Peyer's patch (tissue), 4 donors: ENCODE results near the gene ZNF655. TPM values are rescaled to one million over a fixed set of nuclear protein-coding genes. Genes with fewer than 3 reads are reported as not detected.

Experiments
- DNase-seq, 3 donors: peaks; one replicate each; pipeline ENCODE4 v3.0.0-alpha.2; 2017 to 2019
- H3K27ac ChIP-seq, 4 donors: fragments of 200-600 bp; sonication (generic); one replicate each; pipeline ENCODE4 v1.5.1; 2016 to 2019
- H3K27me3 ChIP-seq, 2 donors: fragments of 200-600 bp; sonication (generic); one replicate each; pipeline ENCODE4 v1.5.1; 2019
- H3K36me3 ChIP-seq, 3 donors: fragments of 200-600 bp; sonication (generic); one replicate each; pipeline ENCODE4 v1.5.1; 2016 to 2019
- H3K4me1 ChIP-seq, 4 donors: fragments of 200-600 bp; sonication (generic); one replicate each; pipeline ENCODE4 v1.5.1; 2016 to 2019
- H3K4me3 ChIP-seq, 4 donors: fragments of 200-600 bp; sonication (generic); 1 replicate in 3 of 4; 2 replicates in 1 of 4; pipeline ENCODE4 v1.5.1; 2016 to 2019; ENCODE audit warnings: mild to moderate bottlenecking in 1 of 4
- H3K9me3 ChIP-seq, 4 donors: fragments of 200-600 bp; sonication (generic); one replicate each; pipeline ENCODE4 v1.5.1; 2016 to 2019; ENCODE audit warnings: mild to moderate bottlenecking in 1 of 4
- POLR2A ChIP-seq, 2 donors: fragments of 450-650 bp; IDR thresholded peaks; one replicate each; pipeline ENCODE4 v1.5.1; 2017; ENCODE audit warnings: antibody characterized with exemption in 2 of 2, mild to moderate bottlenecking in 2 of 2, moderate library complexity in 2 of 2
- total RNA-seq, 4 donors: library from RNA; depleted of rRNA; stranded (reverse); fragments of >200 nt; gene quantifications; one replicate each; pipeline ENCODE4 v1.1.0, GENCODE V29; 2016
- TF ChIP-seq, protein P1 (sequence below), 6 experiments: fragments of 450-650 bp in 4 of 6; fragments of 200-600 bp in 2 of 6; sonication (generic) in 1 of 6; IDR thresholded peaks; one replicate each; pipeline ENCODE4 v1.5.1; 2017 to 2019; ENCODE audit warnings: antibody characterized with exemption in 6 of 6, mild to moderate bottlenecking in 3 of 6, moderate library complexity in 1 of 6

ZNF655 gene
- total RNA-seq, 4 donors from 2014 or later = 111 to 169 (median 139) TPM

DNA sequence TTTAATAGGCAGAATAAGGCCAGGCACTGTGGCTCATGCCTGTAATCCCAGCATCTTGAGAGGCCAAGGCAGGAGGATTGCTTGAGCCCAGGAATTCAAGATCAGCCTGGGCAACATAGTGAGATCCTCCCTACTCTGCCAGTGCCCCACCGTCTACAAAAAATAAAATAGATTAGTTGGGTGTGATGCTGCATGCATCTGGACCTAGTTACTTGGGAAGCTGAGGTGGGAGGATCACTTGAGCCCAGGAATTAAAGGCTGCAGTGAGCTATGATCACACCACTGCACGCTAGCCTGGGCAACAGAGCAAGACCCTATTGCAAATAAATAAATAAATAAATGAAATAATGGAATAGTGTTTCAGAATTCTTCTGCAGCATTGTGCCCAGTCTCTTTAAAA is 22.8 kb upstream of the ZNF655 start:
- Histone ChIP-seq H3K9me3 (peaks cover 0 to 38% (median 12%) of the 10 kb centered on the region in 4 donors), H3K27ac (no peak overlapping the region), H3K4me1 (no peaks in the 10 kb centered on the region), H3K4me3 (no peak overlapping the region), H3K27me3 (no peaks in the 10 kb centered on the region), H3K36me3 (peaks cover 0 to 27% (median 4%) of the 10 kb centered on the region in 3 donors)
- no peak for DNase-seq
- TF ChIP-seq, protein P1, sequence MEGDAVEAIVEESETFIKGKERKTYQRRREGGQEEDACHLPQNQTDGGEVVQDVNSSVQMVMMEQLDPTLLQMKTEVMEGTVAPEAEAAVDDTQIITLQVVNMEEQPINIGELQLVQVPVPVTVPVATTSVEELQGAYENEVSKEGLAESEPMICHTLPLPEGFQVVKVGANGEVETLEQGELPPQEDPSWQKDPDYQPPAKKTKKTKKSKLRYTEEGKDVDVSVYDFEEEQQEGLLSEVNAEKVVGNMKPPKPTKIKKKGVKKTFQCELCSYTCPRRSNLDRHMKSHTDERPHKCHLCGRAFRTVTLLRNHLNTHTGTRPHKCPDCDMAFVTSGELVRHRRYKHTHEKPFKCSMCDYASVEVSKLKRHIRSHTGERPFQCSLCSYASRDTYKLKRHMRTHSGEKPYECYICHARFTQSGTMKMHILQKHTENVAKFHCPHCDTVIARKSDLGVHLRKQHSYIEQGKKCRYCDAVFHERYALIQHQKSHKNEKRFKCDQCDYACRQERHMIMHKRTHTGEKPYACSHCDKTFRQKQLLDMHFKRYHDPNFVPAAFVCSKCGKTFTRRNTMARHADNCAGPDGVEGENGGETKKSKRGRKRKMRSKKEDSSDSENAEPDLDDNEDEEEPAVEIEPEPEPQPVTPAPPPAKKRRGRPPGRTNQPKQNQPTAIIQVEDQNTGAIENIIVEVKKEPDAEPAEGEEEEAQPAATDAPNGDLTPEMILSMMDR (IDR thresholded peaks at IDR 0.05) = no peak
- no peak for TF ChIP-seq POLR2A (IDR thresholded peaks at IDR 0.05)

DNA sequence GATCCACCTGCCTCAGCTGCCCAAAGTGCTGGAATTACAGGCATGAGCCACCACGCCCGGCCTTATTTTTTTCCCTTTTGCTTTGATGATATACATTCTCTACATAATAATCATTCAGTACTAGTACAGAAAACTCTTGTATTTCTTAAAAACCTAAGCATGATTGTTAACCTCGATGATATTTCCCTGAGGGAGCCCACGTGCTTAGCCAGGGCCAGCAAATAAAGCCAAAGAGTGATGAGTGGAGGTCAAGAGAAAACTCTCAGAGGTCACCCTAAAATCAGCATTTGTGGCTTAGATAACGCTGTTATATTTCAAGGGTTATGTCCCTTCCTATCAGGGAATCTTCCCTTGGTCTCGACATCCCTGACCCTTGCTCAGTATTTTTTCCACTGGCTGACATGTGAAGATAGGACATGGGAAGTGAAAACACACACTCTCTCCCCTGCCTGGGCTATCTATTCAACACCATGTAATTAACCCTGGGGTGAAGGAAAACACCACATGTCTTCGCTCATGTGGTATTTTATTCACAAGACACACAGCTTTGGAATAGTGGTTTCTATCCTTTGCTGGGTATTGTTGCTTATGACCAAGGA is 19.1 kb upstream of the ZNF655 start:
- TF ChIP-seq, protein P1 (IDR thresholded peaks at IDR 0.05) = no peak
- no peak for TF ChIP-seq POLR2A (IDR thresholded peaks at IDR 0.05)
- Histone ChIP-seq H3K27me3 (no peaks in the 10 kb centered on the region), H3K36me3 (no peaks in the 10 kb centered on the region), H3K27ac (no peak overlapping the region), H3K9me3 (peaks cover 0 to 19% (median 4%) of the 10 kb centered on the region in 4 donors), H3K4me1 (no peaks in the 10 kb centered on the region), H3K4me3 (no peak overlapping the region)
- no peak for DNase-seq

DNA sequence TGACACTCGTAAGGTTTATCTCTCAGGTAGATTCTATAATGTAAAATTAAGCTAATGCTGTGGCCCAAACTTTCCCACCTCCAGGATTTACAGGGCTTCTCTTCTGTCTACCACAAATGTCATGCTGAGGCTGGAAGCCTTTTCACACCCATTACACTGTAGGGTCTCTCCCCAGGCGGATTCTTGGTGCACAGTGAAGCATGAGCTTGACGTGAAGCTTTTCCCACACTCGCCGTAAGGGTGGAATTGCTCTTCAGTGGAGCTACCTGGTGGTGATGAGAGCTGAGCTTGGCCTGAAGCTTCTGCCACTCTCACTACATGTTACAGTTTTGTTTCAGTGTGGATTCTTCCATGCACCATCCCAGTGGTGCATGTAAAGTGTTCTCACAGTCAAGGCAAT is 17.9 kb upstream of the ZNF655 start:
- Histone ChIP-seq H3K4me3 (no peak overlapping the region), H3K27ac (no peak overlapping the region), H3K4me1 (no peaks in the 10 kb centered on the region), H3K36me3 (no peaks in the 10 kb centered on the region), H3K27me3 (no peaks in the 10 kb centered on the region), H3K9me3 (peaks cover 0 to 19% (median 4%) of the 10 kb centered on the region in 4 donors)
- no peak for DNase-seq
- TF ChIP-seq, protein P1 (IDR thresholded peaks at IDR 0.05) = no peak
- TF ChIP-seq POLR2A (IDR thresholded peaks at IDR 0.05) = no peak

DNA sequence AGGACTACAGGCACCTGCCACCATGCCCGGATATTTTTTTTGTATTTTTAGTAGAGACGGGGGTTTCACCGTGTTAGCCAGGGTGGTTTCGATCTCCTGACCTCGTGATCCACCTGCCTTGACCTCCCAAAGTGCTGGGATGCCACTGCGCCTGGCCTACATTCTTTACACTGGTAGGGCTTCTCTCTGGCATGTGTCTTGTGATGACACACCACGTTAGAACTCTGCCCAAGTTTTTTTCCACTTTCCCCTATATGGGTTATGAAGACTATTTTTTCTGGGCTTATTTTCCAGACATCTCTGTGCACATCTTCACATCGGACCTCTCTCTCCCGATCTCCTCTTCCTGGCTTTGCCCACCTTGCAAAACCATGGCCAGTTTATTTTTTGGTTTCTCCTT is 17.2 kb upstream of the ZNF655 start:
- H3K27me3 ChIP-seq = no peaks in the 10 kb centered on the region
- DNase-seq = no peak
- H3K36me3 ChIP-seq = no peaks in the 10 kb centered on the region
- H3K9me3 ChIP-seq = peaks cover 0 to 19% (median 4%) of the 10 kb centered on the region in 4 donors
- TF ChIP-seq, protein P1 (IDR thresholded peaks at IDR 0.05) = no peak
- no peak for TF ChIP-seq POLR2A (IDR thresholded peaks at IDR 0.05)
- H3K27ac ChIP-seq = no peak overlapping the region
- no peaks in the 10 kb centered on the region for H3K4me1 ChIP-seq
- no peak overlapping the region for H3K4me3 ChIP-seq

DNA sequence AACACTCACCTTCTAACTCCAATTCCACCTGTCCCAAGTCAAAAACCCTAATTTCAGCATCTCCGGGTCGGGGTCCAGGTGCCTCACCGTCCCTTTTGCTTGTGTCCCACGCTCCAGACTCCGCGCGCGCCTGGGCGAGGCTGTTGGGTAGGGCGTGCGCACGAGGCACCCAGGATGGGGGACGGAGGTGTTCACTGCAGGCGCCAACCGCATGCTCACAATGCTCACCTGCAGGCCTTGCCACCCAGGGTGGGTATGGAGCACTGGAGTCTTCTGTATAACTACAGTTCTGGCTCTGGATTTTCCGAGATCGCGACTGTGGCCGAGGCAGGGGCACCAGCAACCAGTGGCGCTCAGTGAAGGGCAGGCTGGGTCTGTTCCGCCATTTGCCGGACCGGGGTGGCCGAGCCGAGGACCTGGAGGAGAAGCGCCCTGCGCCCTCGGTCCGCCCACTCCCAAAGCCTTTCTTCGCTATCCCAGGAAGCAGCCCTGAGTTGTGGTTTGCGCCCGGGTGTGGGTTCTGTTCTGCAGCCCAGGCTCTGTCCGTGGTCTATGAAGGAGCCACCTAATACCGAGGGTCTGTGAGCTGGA is 15.3 kb upstream of the ZNF655 start:
- Histone ChIP-seq H3K4me1 (no peaks in the 10 kb centered on the region), H3K36me3 (peaks cover 0 to 12% (median 0%) of the 10 kb centered on the region in 3 donors), H3K4me3 (no peak overlapping the region), H3K27ac (no peak overlapping the region), H3K9me3 (peaks cover 0 to 19% (median 4%) of the 10 kb centered on the region in 4 donors), H3K27me3 (no peaks in the 10 kb centered on the region)
- TF ChIP-seq POLR2A (IDR thresholded peaks at IDR 0.05) = no peak
- TF ChIP-seq, protein P1 (IDR thresholded peaks at IDR 0.05) = no peak
- DNase-seq = no peak
